HEK293 (cell line): ENCODE data around the gene CASK.

Source experiments
- CTCF ChIA-PET: fragments of 350-600 bp; formaldehyde crosslinking; extraction: SDS; loops from one replicate; lab custom pipeline; 2021; ENCODE audit warnings: antibody characterized with exemption; lab: Yijun Ruan, JAX
- POLR2A ChIA-PET: fragments of 300-600 bp; formaldehyde crosslinking; extraction: SDS; loops from one replicate; lab custom pipeline; 2020; ENCODE audit warnings: antibody characterized with exemption, inconsistent platforms; lab: Yijun Ruan, JAX
- H3K27ac ChIP-seq: fragments of 200-500 bp; sonication (Bioruptor generic); 2 replicates; pipeline ENCODE4 v1.5.1; 2014; ENCODE audit warnings: low read depth, low read length, control low read depth, inconsistent platforms; ENCODE audit errors: extremely low read depth
- H3K36me3 ChIP-seq, 2 experiments: fragments of 200-500 bp in 1 of 2; sonication (Bioruptor generic) in 1 of 2; 1 replicate in 1 of 2; 2 replicates in 1 of 2; pipeline ENCODE4 v1.5.1; 2014 to 2017; ENCODE audit warnings: inconsistent platforms in 2 of 2, low read length in 2 of 2; ENCODE audit not compliant: control insufficient read depth in 2 of 2, insufficient read depth in 1 of 2
- H3K4me1 ChIP-seq: fragments of 200-500 bp; sonication (Bioruptor generic); 2 replicates; pipeline ENCODE4 v1.5.1; 2014; ENCODE audit warnings: mild to moderate bottlenecking, low read length, inconsistent platforms; ENCODE audit not compliant: control insufficient read depth, insufficient read depth
- H3K4me3 ChIP-seq: 2 replicates; pipeline ENCODE4 v1.5.1; 2011; ENCODE audit warnings: low read depth, mild to moderate bottlenecking, control low read depth, low read length, moderate library complexity
- H3K9me3 ChIP-seq: fragments of 200-500 bp; sonication (Bioruptor generic); 2 replicates; pipeline ENCODE4 v1.5.1; 2014; ENCODE audit warnings: low read depth, low read length, inconsistent platforms; ENCODE audit not compliant: control insufficient read depth, insufficient read depth
- EGR2 ChIP-seq: fragments of 450-650 bp; formaldehyde crosslinking; IDR thresholded peaks from 2 replicates; pipeline ENCODE4 v1.5.1; 2016; ENCODE audit warnings: low read depth, missing biosample characterization, missing genetic modification characterization
- GLIS1 ChIP-seq: fragments of 450-650 bp; formaldehyde crosslinking; IDR thresholded peaks from 2 replicates; pipeline ENCODE4 v1.5.1; 2016; ENCODE audit warnings: missing biosample characterization, missing genetic modification characterization
- HIC1 ChIP-seq: fragments of 450-650 bp; formaldehyde crosslinking; IDR thresholded peaks from 2 replicates; pipeline ENCODE4 v1.5.1; 2016; ENCODE audit warnings: missing biosample characterization, missing genetic modification characterization
- IKZF3 ChIP-seq: fragments of 450-650 bp; IDR thresholded peaks from 2 replicates; pipeline ENCODE4 v1.5.0; 2018; ENCODE audit warnings: missing biosample characterization, mild to moderate bottlenecking, missing genetic modification characterization, moderate library complexity
- PRDM1 ChIP-seq: fragments of 450-650 bp; formaldehyde crosslinking; IDR thresholded peaks from 2 replicates; pipeline ENCODE4; 2016; ENCODE audit warnings: missing biosample characterization, missing genetic modification characterization
- ZBTB20 ChIP-seq: fragments of 450-650 bp; formaldehyde crosslinking; IDR thresholded peaks from 2 replicates; pipeline ENCODE4 v1.5.1; 2016; ENCODE audit warnings: missing biosample characterization, missing genetic modification characterization
- ZBTB7A ChIP-seq: fragments of 450-650 bp; formaldehyde crosslinking; IDR thresholded peaks from 2 replicates; pipeline ENCODE4 v1.5.1; 2016; ENCODE audit warnings: low read depth, missing biosample characterization, missing genetic modification characterization
- ZEB2 ChIP-seq: fragments of 450-650 bp; formaldehyde crosslinking; IDR thresholded peaks from 2 replicates; pipeline ENCODE4 v1.5.1; 2016; ENCODE audit warnings: missing biosample characterization, missing genetic modification characterization
- ZFP41 ChIP-seq: fragments of 450-650 bp; formaldehyde crosslinking; IDR thresholded peaks from 2 replicates; pipeline ENCODE4 v1.5.1; 2016; ENCODE audit warnings: missing biosample characterization, missing genetic modification characterization, borderline replicate concordance
- ZNF148 ChIP-seq: fragments of 450-650 bp; formaldehyde crosslinking; IDR thresholded peaks from 2 replicates; pipeline ENCODE4 v1.5.0; 2017; ENCODE audit warnings: missing biosample characterization, missing genetic modification characterization, borderline replicate concordance
- ZNF324 ChIP-seq: fragments of 450-650 bp; formaldehyde crosslinking; IDR thresholded peaks from 2 replicates; pipeline ENCODE4 v1.5.1; 2016; ENCODE audit warnings: missing biosample characterization, missing genetic modification characterization
- ZNF335 ChIP-seq: fragments of 450-650 bp; formaldehyde crosslinking; conservative IDR thresholded peaks from 2 replicates; pipeline ENCODE4 v1.5.1; 2016; ENCODE audit warnings: missing biosample characterization, missing genetic modification characterization
- ZNF830 ChIP-seq: fragments of 450-650 bp; IDR thresholded peaks from 2 replicates; pipeline ENCODE4 v1.5.0; 2018; ENCODE audit warnings: missing biosample characterization, missing genetic modification characterization, low read depth, mild to moderate bottlenecking, moderate library complexity
- TF ChIP-seq, protein P1 (sequence below): fragments of 450-650 bp; formaldehyde crosslinking; IDR thresholded peaks from 2 replicates; pipeline ENCODE4 v1.5.1; 2016; ENCODE audit warnings: missing biosample characterization, missing genetic modification characterization
- TF ChIP-seq, protein P2 (sequence below): fragments of 450-650 bp; formaldehyde crosslinking; IDR thresholded peaks from 2 replicates; pipeline ENCODE4 v1.5.1; 2017; ENCODE audit warnings: missing biosample characterization, missing genetic modification characterization
- TF ChIP-seq, protein P3 (sequence below): fragments of 450-650 bp; formaldehyde crosslinking; IDR thresholded peaks from 2 replicates; pipeline ENCODE4 v1.5.1; 2016; ENCODE audit warnings: missing biosample characterization, missing genetic modification characterization
- TF ChIP-seq, protein P4 (sequence below): fragments of 450-650 bp; formaldehyde crosslinking; IDR thresholded peaks from 2 replicates; pipeline ENCODE4 v1.5.1; 2016; ENCODE audit warnings: missing biosample characterization, missing genetic modification characterization, borderline replicate concordance

CASK gene

GRCh38 chrX:41779030-41779564 is 144.3 kb downstream of the CASK start:
- Histone ChIP-seq H3K4me3 (no peak overlapping the region), H3K27ac (peak overlapping the region; percentile 17; the same call in 1 of the 2 replicates), H3K4me1 (peaks cover 8% of the 10 kb centered on the region), H3K36me3 (no peaks in the 10 kb centered on the region), H3K9me3 (no peaks in the 10 kb centered on the region)
- ChIA-PET CTCF (interaction anchor here (0.6 to 1.2 kb wide), 6 partner anchors 8 to 1136 kb away, joined by 3 to 7 read pairs (median 4); no protein-coding TSS in a partner anchor), POLR2A (interaction anchor here (0.9 kb wide), 1 partner anchor 18 kb away, joined by 3 read pairs; no protein-coding TSS in a partner anchor)
- no peak for TF ChIP-seq EGR2 (tag by site-specific recombination)
- TF ChIP-seq ZNF830 = no peak
- TF ChIP-seq, protein P1, sequence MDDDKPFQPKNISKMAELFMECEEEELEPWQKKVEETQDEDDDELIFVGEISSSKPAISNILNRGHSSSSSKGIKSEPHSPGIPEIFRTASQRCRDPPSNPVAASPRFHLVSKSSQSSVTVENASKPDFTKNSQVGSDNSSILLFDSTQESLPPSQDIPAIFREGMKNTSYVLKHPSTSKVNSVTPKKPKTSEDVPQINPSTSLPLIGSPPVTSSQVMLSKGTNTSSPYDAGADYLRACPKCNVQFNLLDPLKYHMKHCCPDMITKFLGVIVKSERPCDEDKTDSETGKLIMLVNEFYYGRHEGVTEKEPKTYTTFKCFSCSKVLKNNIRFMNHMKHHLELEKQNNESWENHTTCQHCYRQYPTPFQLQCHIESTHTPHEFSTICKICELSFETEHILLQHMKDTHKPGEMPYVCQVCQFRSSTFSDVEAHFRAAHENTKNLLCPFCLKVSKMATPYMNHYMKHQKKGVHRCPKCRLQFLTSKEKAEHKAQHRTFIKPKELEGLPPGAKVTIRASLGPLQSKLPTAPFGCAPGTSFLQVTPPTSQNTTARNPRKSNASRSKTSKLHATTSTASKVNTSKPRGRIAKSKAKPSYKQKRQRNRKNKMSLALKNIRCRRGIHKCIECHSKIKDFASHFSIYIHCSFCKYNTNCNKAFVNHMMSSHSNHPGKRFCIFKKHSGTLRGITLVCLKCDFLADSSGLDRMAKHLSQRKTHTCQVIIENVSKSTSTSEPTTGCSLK = no peak
- TF ChIP-seq, protein P2, sequence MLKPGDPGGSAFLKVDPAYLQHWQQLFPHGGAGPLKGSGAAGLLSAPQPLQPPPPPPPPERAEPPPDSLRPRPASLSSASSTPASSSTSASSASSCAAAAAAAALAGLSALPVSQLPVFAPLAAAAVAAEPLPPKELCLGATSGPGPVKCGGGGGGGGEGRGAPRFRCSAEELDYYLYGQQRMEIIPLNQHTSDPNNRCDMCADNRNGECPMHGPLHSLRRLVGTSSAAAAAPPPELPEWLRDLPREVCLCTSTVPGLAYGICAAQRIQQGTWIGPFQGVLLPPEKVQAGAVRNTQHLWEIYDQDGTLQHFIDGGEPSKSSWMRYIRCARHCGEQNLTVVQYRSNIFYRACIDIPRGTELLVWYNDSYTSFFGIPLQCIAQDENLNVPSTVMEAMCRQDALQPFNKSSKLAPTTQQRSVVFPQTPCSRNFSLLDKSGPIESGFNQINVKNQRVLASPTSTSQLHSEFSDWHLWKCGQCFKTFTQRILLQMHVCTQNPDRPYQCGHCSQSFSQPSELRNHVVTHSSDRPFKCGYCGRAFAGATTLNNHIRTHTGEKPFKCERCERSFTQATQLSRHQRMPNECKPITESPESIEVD (tag by site-specific recombination) = peak; percentile 50; the same call in 1 of the 2 replicates
- TF ChIP-seq PRDM1 = 0 out of 2 replicates have a peak, but pooled peaks have one; percentile 5
- no peak for TF ChIP-seq ZNF324 (tag by site-specific recombination)
- TF ChIP-seq ZBTB20 (tag by site-specific recombination) = 0 out of 2 replicates have a peak, but pooled peaks have one; percentile 38
- TF ChIP-seq, protein P3, sequence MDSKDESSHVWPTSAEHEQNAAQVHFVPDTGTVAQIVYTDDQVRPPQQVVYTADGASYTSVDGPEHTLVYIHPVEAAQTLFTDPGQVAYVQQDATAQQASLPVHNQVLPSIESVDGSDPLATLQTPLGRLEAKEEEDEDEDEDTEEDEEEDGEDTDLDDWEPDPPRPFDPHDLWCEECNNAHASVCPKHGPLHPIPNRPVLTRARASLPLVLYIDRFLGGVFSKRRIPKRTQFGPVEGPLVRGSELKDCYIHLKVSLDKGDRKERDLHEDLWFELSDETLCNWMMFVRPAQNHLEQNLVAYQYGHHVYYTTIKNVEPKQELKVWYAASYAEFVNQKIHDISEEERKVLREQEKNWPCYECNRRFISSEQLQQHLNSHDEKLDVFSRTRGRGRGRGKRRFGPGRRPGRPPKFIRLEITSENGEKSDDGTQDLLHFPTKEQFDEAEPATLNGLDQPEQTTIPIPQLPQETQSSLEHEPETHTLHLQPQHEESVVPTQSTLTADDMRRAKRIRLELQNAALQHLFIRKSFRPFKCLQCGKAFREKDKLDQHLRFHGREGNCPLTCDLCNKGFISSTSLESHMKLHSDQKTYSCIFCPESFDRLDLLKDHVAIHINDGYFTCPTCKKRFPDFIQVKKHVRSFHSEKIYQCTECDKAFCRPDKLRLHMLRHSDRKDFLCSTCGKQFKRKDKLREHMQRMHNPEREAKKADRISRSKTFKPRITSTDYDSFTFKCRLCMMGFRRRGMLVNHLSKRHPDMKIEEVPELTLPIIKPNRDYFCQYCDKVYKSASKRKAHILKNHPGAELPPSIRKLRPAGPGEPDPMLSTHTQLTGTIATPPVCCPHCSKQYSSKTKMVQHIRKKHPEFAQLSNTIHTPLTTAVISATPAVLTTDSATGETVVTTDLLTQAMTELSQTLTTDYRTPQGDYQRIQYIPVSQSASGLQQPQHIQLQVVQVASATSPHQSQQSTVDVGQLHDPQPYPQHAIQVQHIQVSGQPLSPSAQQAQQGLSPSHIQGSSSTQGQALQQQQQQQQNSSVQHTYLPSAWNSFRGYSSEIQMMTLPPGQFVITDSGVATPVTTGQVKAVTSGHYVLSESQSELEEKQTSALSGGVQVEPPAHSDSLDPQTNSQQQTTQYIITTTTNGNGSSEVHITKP (tag by site-specific recombination) = peak; percentile 59
- no peak for TF ChIP-seq ZBTB7A (tag by site-specific recombination)
- TF ChIP-seq ZNF148 (tag by site-specific recombination) = no peak
- TF ChIP-seq HIC1 (tag by site-specific recombination) = peak; percentile 29; the same call in 1 of the 2 replicates
- TF ChIP-seq, protein P4, sequence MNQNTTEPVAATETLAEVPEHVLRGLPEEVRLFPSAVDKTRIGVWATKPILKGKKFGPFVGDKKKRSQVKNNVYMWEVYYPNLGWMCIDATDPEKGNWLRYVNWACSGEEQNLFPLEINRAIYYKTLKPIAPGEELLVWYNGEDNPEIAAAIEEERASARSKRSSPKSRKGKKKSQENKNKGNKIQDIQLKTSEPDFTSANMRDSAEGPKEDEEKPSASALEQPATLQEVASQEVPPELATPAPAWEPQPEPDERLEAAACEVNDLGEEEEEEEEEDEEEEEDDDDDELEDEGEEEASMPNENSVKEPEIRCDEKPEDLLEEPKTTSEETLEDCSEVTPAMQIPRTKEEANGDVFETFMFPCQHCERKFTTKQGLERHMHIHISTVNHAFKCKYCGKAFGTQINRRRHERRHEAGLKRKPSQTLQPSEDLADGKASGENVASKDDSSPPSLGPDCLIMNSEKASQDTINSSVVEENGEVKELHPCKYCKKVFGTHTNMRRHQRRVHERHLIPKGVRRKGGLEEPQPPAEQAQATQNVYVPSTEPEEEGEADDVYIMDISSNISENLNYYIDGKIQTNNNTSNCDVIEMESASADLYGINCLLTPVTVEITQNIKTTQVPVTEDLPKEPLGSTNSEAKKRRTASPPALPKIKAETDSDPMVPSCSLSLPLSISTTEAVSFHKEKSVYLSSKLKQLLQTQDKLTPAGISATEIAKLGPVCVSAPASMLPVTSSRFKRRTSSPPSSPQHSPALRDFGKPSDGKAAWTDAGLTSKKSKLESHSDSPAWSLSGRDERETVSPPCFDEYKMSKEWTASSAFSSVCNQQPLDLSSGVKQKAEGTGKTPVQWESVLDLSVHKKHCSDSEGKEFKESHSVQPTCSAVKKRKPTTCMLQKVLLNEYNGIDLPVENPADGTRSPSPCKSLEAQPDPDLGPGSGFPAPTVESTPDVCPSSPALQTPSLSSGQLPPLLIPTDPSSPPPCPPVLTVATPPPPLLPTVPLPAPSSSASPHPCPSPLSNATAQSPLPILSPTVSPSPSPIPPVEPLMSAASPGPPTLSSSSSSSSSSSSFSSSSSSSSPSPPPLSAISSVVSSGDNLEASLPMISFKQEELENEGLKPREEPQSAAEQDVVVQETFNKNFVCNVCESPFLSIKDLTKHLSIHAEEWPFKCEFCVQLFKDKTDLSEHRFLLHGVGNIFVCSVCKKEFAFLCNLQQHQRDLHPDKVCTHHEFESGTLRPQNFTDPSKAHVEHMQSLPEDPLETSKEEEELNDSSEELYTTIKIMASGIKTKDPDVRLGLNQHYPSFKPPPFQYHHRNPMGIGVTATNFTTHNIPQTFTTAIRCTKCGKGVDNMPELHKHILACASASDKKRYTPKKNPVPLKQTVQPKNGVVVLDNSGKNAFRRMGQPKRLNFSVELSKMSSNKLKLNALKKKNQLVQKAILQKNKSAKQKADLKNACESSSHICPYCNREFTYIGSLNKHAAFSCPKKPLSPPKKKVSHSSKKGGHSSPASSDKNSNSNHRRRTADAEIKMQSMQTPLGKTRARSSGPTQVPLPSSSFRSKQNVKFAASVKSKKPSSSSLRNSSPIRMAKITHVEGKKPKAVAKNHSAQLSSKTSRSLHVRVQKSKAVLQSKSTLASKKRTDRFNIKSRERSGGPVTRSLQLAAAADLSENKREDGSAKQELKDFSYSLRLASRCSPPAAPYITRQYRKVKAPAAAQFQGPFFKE = no peak
- no peak for TF ChIP-seq ZFP41 (tag by site-specific recombination)
- peak; percentile 17; the same call in 1 of the 2 replicates for TF ChIP-seq ZEB2 (tag by site-specific recombination)
- TF ChIP-seq IKZF3 (tag by site-specific recombination) = 0 out of 2 replicates have a peak, but pooled peaks have one; percentile 7
- TF ChIP-seq ZNF335 (tag by site-specific recombination) = peak; percentile 48; the same call in 1 of the 2 replicates
- peak; percentile 86 for TF ChIP-seq GLIS1 (tag by site-specific recombination)
